Lung (tissue), 12 donors: Measurements from ENCODE around the gene RGS5. TPM values are rescaled to one million over a fixed set of nuclear protein-coding genes. Genes with fewer than 3 reads are reported as not detected.

Experiments used
- ATAC-seq: fragments of 200-7000 bp; cut with Tn5 transposase; one replicate; pipeline ENCODE4 v1.9.1; 2020; ENCODE audit warnings: moderate number of reproducible peaks; ENCODE audit not compliant: insufficient read depth, low FRiP score
- DNase-seq, 3 donors: peaks; one replicate each; pipeline ENCODE4 v3.0.0-alpha.2; 2013 to 2017
- H3K27ac ChIP-seq, 2 donors: one replicate each; pipeline ENCODE4 v1.5.1; 2013; ENCODE audit warnings: mild to moderate bottlenecking in 2 of 2, moderate library complexity in 2 of 2, control low read depth in 1 of 2, inconsistent platforms in 1 of 2, low read depth in 1 of 2, low read length in 1 of 2
- H3K27me3 ChIP-seq, 3 donors: one replicate each; pipeline ENCODE4 v1.5.1; 2013; ENCODE audit warnings: low read length in 2 of 3; ENCODE audit not compliant: control insufficient read depth in 3 of 3, insufficient read depth in 3 of 3
- H3K36me3 ChIP-seq, 4 donors: one replicate each; pipeline ENCODE4 v1.5.1; 2013; ENCODE audit warnings: low read length in 4 of 4, mild to moderate bottlenecking in 1 of 4, moderate library complexity in 1 of 4; ENCODE audit not compliant: control insufficient read depth in 4 of 4, insufficient read depth in 4 of 4
- H3K4me1 ChIP-seq, 5 donors: one replicate each; pipeline ENCODE4 v1.5.1; 2013; ENCODE audit warnings: low read length in 5 of 5, mild to moderate bottlenecking in 2 of 5, moderate library complexity in 1 of 5; ENCODE audit not compliant: control insufficient read depth in 5 of 5, insufficient read depth in 5 of 5
- H3K4me3 ChIP-seq: one replicate; pipeline ENCODE4 v1.5.1; 2013; ENCODE audit warnings: mild to moderate bottlenecking, control low read depth, moderate library complexity
- H3K9ac ChIP-seq, 2 donors: one replicate each; pipeline ENCODE4 v1.5.1; 2013; ENCODE audit warnings: low read length in 2 of 2, control low read depth in 1 of 2; ENCODE audit not compliant: insufficient read depth in 1 of 2
- H3K9me3 ChIP-seq, 4 donors: one replicate each; pipeline ENCODE4 v1.5.1; 2013; ENCODE audit warnings: low read length in 3 of 4, mild to moderate bottlenecking in 1 of 4, moderate library complexity in 1 of 4; ENCODE audit not compliant: control insufficient read depth in 4 of 4, insufficient read depth in 3 of 4
- CTCF ChIP-seq: IDR thresholded peaks from 2 replicates; pipeline ENCODE4 v1.5.1; 2012; ENCODE audit warnings: mild to moderate bottlenecking; ENCODE audit errors: control extremely low read depth, extremely low read depth
- WGBS, 2 donors: extraction: QIAGEN DNeasy Blood & Tissue Kit; methylation state at CpG; one replicate each; pipeline ENCODE4 v1.1.7; 2013; 5-methylcytosine and 5-hydroxymethylcytosine counted together
- polyA plus RNA-seq, 2 donors: library from polyadenylated mRNA; stranded (reverse); fragments of 200-250 nt; gene quantifications; one replicate each; pipeline ENCODE4 v1.2.1, GENCODE V29; 2013
- total RNA-seq, 2 donors: library from RNA; depleted of rRNA in 1 of 2; stranded (reverse); fragments of >200 nt in 1 of 2; gene quantifications; one replicate each; pipeline ENCODE4 v1.2.1, GENCODE V29; 2014 to 2021
- donor health status: control.
- donor health status: control.
- donor health status: Bipolar disorder and iron deficiency.
- donor health status: healthy.
- donor health status: DM: yes; HTN: yes; CAD: no.

RGS5 gene
- total and polyA plus RNA-seq, 4 donors, result 10.3 to 77.2 (median 43.5) TPM

GRCh38 chr1:163119707-163120106 lies 83.0 kb downstream of the RGS5 start:
- no peaks in the 10 kb centered on the region for H3K36me3 ChIP-seq
- no peak overlapping the region for H3K9ac ChIP-seq
- H3K4me1 ChIP-seq, result no peaks in the 10 kb centered on the region
- no peak overlapping the region for H3K27ac ChIP-seq
- no peaks in the 10 kb centered on the region for H3K27me3 ChIP-seq
- DNase-seq (no peak), ATAC-seq (no peak)
- no peak for TF ChIP-seq CTCF
- H3K4me3 ChIP-seq, result no peak overlapping the region
- no peaks in the 10 kb centered on the region for H3K9me3 ChIP-seq

- H3K9me3 ChIP-seq, result no peaks in the 10 kb centered on the region
- no peak overlapping the region for H3K27ac ChIP-seq
- H3K27me3 ChIP-seq, result no peaks in the 10 kb centered on the region
- no peaks in the 10 kb centered on the region for H3K4me1 ChIP-seq
- no peaks in the 10 kb centered on the region for H3K36me3 ChIP-seq
- no peak overlapping the region for H3K4me3 ChIP-seq
- DNase-seq (no peak), ATAC-seq (no peak)
- H3K9ac ChIP-seq, result no peak overlapping the region
- TF ChIP-seq CTCF, result no peak
- 86 to 87% methylated on average over 1 of the region's 1 CpG for WGBS, 2 donors
Measured at GRCh38 chr1:163115887-163116286, 86.8 kb downstream of the RGS5 start.

- ATAC-seq (no peak), DNase-seq (no peak)
- no peak for TF ChIP-seq CTCF
- H3K27ac ChIP-seq, result no peak overlapping the region
- H3K4me1 ChIP-seq, result no peaks in the 10 kb centered on the region
- H3K4me3 ChIP-seq, result no peak overlapping the region
- H3K9me3 ChIP-seq, result peaks cover 0 to 3% (median 0%) of the 10 kb centered on the region in 4 donors
- H3K36me3 ChIP-seq, result no peaks in the 10 kb centered on the region
- 93 to 94% methylated on average over 5 of the region's 5 CpGs for WGBS, 2 donors
- no peak overlapping the region for H3K9ac ChIP-seq
- H3K27me3 ChIP-seq, result no peaks in the 10 kb centered on the region
Measured at GRCh38 chr1:163107655-163108054, 95.1 kb downstream of the RGS5 start.

- no peak overlapping the region for H3K27ac ChIP-seq
- 78 to 87% methylated on average over 2 of the region's 2 CpGs for WGBS, 2 donors
- DNase-seq, result no peak
- no peaks in the 10 kb centered on the region for H3K27me3 ChIP-seq
- peaks cover 0 to 3% (median 0%) of the 10 kb centered on the region in 4 donors for H3K9me3 ChIP-seq
- no peak for ATAC-seq
- H3K36me3 ChIP-seq, result no peaks in the 10 kb centered on the region
- TF ChIP-seq CTCF, result no peak
- no peak overlapping the region for H3K9ac ChIP-seq
- no peak overlapping the region for H3K4me3 ChIP-seq
- H3K4me1 ChIP-seq, result no peaks in the 10 kb centered on the region
Measured at GRCh38 chr1:163106364-163106987, 96.2 kb downstream of the RGS5 start.
